GM19240 (cell line): ENCODE data around the gene PRKCD.
A peak's percentile ranks its signal among the peaks of the same experiment; 100 is the strongest.

Source experiments
- DNase-seq: peaks from one replicate; pipeline ENCODE4 v3.0.0; 2011; ENCODE audit warnings: low spot score; ENCODE audit not compliant: insufficient read length

Gene PRKCD

DNA sequence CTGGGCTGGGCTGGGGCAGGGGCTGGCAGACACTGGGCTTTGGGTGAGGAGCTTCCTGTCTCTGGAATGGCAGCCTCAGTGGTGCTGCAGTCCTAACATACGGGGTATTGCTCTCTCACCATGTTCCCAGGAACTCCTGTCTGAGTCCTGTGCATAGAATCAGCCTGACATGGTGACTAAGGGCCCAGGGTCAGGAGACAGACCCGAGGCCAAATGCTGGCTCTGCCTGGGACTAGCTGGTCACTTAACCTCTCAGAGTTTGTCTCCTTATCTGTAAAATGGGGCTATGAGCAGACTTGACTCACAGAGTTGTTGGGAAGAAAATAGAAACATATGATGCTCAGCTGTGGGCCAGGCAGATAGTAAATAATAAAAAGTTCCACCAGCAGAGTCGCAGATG lies 28.3 kb downstream of the PRKCD start:
- DNase-seq, result no peak

DNA sequence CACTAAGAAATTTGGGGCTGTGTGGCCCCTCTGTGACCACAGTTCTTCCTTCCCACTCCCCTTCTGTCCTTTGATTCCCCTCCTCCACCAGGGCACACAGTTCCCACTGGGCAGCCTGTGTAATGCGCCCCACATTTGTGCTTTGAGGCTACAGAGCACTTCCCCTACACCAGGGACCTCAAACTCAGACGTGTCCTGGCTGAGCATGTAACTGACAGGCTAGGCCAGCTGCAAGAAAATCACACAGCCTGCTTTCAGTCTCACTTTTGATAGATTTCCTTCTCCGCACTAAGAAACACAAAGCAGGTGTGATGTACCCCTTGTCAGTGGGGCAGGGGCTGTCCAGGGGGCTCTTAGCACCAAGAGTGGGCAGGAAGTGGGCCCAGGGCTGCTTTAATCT lies 29.6 kb downstream of the PRKCD start:
- DNase-seq, result no peak

DNA sequence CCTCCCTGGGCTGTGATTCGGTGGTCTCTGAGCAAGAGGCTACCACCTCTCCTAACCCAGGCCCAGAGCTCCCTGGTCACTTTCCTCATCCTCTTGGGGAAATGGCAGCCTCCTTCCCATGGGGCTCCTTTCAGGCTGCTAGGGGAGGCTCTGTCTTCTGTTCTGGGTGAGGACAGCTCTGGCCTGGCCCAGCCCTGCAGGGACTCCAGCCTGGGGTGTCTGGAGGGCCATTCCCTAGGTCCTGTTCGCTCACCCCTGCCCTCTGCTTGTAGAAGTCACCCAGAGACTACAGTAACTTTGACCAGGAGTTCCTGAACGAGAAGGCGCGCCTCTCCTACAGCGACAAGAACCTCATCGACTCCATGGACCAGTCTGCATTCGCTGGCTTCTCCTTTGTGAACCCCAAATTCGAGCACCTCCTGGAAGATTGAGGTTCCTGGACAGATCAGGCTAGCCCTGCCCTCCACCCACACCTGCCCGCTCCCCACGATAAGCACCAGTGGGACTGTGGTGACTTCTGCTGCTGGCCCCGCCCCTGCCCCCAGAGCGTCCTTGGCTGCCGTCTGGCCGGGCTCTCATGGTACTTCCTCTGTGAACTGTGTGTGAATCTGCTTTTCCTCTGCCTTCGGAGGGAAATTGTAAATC lies 30.9 kb downstream of the PRKCD start:
- no peak for DNase-seq

GRCh38 chr3:53192608-53193007 lies 31.6 kb downstream of the PRKCD start:
- peak; percentile 67 for DNase-seq

DNA sequence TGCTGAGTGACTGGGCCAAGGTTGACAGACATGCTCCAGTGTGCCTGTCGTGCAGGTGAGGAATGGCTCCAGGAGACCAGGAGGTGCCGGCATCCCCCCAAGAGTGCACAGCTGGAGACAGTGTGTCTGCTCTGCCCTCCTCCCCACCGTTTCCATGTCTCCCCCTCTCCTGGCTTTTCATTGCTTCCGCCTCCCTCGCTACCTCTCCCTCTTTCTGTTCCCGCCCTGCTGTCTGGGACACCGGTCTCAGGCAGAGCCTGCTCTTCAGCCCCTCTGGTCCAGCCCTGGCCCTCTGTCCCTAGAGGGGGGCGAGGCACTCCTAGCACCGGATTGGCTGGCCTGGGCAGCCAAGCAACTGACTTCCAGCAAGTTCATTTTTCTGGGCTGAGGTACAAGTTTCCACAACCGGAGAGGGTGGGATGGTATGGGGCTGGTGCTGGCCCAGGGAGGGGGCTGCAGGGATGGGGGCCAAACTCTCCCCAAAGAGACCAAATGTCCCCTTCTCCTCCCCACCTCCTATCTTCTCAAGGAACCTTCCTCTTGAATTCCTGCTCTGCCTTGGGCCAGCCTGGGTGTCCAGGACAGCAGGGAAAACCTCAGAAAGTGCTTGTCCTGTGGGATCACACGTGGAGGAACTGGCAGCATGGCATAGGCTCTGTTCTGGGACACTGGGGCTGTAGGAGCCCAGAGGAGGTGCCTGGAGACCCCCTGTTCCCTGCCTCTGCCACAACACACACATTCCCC lies 32.6 kb downstream of the PRKCD start:
- no peak for DNase-seq

DNA sequence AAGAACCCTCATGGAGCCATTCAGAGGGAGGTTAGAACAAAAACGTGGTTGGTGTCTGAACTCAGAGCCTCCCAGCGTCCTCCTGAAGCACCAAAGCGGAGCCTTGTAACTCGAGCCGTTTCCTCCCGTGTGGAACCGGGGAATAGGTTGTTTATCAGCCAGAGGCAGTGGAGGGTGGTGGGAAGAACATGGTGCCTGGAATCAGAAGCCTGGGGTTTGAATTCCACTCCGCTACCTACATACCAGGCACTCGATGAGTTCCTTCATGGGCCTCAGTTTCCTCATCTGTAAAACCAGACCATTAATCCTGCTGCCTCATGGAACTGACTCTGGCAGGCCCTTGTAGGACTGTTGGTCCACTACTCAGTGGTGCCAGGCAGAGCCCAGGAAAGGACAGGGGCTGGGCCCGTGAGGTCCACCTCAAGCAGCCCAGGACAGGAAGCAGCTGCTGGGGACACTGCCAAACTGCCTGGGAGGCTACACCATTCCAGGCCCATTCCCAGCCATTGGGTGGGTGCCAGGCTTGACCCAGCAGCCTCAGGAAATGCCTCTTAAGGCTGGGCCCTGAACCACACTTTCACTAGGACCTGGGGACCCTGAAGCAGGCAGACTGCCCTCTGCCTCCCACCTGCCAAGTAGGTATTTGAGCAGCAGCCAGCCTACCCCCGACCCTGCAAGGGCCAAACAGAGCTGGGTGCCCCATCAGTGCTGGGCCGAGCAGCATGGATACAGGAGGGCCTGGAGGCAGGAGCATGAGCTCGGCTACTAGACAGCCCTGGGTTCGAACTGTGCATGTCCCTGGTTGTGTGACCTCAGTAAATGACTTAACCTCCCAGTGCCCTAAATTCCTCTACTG lies 33.4 kb downstream of the PRKCD start:
- DNase-seq, result no peak

GRCh38 chr3:53195066-53195450 lies 34.0 kb downstream of the PRKCD start:
- DNase-seq, result no peak

DNA sequence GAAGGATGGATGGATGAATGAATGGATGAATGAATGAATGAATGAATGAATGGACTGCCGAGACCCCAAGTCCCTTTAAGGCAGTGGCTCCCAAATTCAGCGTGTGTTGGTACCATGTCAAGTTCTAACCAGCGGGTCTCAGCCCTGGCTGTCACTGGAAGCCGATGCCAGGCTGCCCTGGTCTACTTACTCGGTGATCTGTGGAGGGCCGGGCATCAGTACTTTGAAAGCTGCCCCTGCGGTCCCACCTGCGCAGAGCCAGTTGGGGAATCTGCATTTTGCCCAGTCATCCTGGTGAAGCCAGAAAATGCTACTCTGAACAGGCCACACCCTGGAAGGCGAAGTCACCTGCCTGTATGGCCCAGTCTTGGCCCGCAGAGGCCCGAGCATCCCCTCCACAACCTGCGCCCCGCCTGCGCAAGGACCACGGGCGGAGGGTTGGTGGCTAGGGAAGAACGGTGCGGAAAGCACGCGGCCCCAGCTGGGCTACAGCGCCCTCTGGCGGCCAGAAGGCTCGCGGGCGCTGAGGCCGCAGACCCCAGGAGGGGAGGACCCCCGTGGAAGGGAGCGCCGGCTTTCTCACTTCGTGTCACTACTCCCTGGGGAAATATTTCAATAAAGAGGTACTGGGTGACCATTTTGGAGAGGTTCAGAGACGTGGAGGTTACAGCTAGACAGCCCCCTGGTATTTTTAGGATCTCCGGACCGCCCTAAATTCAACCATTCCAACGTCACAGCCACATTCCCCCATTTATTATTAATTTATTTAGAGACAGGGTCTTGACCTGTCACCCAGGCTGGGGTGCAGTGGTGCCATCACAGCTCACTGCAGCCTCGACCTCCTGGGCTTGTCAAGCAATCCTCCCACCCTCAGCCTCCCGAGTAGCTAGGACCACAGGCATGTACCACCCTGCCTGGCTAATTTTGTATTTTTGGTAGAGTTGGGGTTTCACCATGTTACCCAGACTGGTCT lies 34.9 kb downstream of the PRKCD start:
- peak; percentile 70 for DNase-seq

GRCh38 chr3:53196575-53197407 lies 35.8 kb downstream of the PRKCD start:
- DNase-seq, result no peak

DNA sequence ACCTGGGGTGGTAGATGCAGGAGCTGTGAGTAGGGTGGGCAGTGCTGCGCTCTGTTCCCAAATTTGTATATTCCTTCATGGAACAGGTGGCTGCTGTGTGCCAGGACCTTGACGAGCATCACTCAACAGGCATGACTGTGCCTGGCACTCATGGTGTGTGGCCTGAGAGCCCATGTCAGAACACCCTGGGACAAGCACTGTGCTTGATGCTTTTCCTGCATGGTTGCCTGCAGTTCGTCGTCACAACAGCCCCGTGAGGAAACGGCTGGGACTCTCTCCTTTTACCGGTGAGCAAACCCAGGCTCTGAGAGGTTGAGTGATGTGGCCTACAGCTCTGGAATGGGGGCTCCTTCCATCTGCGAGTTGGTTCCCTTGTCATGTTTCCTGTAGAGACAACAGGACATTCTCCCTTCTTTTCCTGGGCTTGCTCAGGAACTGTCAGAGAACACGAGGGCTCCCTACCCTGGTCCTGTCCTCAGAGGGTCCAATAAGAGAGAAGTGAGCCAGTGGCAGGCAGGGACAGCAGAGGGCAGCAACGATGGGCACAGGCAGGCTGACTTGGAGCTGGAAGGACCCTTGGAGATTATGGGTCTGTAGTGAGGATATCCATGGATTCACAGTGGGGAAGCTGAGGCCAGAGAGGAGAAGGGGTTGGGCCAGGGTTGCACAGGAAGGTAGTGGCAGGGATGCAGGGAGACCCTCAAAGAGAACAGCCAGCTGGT lies 37.4 kb downstream of the PRKCD start:
- no peak for DNase-seq

DNA sequence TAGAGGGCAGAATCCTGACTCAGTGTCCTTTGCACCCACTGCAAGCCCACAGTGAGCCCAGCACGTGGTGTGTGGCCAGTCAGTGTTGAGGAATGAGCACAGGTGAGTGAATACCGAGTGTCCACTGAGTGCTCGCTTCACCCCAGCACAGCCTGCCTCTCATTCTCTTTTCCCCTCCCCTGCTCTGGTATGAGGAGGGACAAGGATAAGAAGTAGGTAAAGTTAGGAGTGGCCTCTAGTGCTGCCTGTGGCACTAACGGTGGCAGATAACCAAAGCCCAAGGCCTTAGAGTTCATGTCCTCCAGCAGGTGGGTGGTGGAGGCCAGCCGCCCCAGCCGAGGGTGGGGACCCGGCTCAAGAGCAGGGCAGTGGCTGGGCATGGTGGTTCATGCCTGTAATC lies 38.0 kb downstream of the PRKCD start:
- DNase-seq, result no peak

- DNase-seq, result no peak
Observed at GRCh38 chr3:53199834-53200233, 38.8 kb downstream of the PRKCD start.

DNA sequence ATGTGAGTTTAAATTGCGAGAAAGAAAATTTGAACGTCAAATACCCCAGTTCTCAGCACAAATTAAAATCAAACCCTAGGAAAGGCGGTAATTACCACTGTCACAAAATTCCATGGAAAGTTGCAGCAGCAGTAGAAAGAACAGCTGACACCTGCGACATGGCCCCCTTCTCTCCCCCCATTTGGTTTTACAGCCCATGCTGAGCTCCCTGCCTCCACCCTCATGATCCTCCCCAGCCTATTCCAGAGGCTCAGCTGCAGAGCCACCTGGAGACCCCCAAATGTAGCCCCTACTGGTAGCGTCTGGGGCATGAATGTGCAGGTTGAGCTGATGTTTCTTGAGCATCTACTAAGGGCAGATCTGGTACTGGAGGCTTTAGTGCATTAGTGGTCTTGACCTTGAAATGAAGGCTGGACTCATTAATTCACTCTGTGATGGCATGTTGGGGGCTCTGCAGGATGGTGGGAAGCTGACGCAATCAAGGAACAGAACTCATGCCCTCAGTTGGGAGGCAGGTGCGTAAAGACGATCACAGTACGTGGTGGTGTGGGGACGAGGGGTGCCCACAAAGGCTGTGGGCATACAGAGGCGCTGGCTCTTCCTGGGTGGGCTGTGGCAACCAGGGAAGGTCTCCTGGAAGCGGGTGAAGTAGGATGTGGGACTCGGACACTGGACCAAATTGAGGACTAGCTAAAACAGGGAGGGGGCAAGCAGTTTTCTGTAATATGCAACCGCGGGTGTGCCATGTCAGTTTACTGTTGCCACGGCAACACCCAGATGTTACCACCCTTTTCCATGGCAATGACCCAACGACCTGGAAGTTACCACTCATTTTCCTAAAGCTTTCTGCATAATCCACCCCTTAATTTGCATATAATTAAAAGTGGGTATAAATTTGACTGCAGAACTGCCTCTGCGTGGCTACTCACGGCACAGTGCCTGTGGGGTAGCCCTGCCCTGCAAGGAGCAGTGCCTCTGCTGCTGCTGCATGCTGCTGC lies 39.8 kb downstream of the PRKCD start:
- no peak for DNase-seq

DNA sequence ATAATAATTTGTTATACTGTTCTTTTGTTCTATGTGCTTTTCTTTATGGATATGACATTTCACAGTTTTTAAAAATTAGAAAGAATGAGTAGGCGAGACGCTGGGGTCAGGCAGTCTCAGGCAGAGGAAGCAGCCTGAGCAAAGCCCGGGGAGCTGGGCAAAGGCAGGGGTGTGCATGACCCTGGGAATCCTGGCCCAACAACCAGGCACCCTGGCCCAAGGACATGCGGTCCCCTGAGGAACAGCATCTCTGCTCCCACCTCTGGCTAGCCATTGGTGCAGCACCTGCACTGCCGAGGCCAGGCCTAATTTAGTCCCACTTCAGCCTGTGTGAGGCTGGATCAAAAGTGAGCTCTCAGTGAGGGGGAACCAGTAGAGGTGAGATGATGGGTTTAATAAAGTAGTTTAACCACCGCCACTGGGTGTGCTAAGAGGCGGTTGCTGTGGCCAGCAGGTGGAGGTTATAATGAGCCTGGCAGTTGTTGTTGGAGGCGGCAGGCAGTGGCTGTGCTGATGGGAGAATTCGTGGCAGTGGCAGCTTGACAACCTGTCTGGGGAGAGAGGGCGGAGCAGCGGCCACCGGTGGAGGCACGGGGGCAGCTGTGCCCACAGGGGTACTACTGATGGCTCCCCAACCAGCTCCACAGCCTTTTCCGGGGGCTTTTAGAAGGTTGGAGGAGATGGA lies 41.5 kb downstream of the PRKCD start:
- DNase-seq, result no peak

DNA sequence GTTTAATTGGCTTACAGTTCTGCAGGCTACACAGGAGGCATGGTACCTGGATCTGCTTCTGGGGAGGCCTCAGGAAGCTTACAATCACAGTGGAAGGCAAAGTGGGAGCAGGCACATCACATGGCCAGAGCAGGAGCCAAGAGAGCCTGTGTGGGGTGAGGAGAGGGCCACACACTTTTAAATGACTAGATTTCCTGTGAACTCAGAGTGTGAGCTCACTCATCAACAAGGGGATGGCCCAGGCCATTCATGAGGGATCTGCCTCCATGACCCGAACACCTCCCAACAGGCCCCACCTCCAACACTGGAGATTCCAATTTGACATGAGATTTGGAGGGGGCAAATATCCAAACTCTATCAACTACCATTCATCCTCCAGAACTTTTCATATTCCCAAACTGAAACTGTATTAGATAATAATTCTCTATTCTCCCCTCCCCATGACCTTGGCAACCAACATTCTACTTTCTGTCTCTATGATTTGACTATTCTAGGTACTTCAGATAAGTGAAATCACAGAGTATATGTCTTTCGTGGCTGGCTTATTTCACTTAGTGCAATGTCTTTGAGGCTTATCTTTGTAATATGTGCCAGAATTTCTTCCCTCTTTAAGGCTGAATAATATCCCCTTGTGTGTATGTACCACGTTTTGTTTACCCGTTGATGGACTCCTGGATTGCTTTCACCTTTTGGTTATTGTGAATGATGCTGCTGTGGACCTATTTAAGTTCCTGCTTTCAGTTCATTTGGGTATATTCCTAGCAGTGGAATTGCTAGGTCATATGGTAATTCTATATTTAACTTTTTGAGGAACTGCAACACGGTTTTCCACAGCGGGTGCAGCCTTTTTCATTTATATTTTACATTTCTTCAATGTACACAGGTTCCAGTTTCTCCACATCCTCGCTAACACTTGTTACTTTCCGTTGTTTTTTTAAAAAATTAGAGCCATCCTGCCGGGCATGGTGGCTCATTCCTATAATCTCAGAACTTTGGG lies 51.0 kb downstream of the PRKCD start:
- DNase-seq, result no peak

DNA sequence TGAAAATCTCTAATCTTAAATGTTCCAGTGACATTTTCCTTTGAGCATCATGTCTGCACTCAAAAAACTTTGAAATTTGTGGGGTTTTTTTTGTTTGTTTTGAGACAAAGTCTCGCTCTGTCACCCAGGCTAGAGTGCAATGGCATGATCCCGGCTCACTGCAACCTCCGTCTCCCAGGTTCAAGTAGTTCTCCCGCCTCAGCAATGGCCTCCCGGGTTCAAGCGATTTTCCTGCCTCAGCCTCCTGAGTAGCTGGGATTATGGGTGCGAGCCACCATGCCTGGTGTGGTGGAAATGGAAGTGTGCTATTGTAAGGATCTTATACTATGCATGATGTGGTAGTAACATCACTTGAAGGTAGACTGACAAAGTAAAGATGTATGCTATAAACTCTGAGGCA lies 52.3 kb downstream of the PRKCD start:
- DNase-seq, result no peak

DNA sequence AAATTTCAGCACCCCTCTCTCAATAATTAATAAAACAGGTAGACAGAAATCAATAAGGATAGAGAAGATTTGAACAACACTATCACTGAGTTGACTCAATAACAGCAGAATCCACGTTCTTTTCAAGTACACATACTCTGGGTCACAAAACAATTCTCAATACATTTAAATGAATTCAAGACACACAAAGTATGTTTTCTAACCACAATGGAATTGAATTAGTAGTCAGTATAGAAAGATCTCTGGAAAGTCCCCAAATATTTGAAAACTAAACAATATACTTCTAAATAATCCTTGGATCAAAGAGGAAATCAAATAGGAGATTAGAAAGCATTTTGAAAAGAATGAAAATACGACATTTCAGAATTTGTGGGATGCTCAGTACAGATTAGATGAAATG lies 54.8 kb downstream of the PRKCD start:
- DNase-seq, result no peak
